ENCODE data around the gene PTPRN2.
"Not testable (repeated sequence)": the region's sequence is repeated elsewhere in the genome, so short reads cannot be mapped to it uniquely, and the experiment has no call there.

The PTPRN2 gene

DNA sequence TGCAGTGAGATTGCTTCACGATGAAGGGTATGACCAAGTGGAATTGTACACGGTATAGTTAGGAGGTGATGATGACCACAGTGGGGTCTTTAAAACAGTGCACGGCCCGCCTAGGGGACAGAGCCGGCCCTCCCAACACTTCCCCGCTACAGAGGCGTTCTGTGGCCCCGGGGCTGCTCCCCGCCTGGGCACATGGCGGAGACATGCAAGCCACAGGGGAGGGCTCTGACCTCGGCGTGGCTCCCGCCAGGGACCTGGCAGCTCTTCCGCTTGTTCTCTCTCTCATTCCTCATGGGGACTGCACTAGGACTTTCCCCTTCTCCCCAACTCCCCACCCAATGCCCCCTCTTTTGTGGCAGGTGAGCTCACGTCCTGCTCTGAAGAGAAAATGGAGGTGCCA, 857.0 kb downstream of the PTPRN2 start:
- TF ChIP-seq, protein P1, sequence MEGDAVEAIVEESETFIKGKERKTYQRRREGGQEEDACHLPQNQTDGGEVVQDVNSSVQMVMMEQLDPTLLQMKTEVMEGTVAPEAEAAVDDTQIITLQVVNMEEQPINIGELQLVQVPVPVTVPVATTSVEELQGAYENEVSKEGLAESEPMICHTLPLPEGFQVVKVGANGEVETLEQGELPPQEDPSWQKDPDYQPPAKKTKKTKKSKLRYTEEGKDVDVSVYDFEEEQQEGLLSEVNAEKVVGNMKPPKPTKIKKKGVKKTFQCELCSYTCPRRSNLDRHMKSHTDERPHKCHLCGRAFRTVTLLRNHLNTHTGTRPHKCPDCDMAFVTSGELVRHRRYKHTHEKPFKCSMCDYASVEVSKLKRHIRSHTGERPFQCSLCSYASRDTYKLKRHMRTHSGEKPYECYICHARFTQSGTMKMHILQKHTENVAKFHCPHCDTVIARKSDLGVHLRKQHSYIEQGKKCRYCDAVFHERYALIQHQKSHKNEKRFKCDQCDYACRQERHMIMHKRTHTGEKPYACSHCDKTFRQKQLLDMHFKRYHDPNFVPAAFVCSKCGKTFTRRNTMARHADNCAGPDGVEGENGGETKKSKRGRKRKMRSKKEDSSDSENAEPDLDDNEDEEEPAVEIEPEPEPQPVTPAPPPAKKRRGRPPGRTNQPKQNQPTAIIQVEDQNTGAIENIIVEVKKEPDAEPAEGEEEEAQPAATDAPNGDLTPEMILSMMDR (IDR thresholded peaks at IDR 0.05), result no peak
- TF ChIP-seq ZFX (IDR thresholded peaks at IDR 0.05; ENCODE audit: borderline replicate concordance), result no peak

DNA sequence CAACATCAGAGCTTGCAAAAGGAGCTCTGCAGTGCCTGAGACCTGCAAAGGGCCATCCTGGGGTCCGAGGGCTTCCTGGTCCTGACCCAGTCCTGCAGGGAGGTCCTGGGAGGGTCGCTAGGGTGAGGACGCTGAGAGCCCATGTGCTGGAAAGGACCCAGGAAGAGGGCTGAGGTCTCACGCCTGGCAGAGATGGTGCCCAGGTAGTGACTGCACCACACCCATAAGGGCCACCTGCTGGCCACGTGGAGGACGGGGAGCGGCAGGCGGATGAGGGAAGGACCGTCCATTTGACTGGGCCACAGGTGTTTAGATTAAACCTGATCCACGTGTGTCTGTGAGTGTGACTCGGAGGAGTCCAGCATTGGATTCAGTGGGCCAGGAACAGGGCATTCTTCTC, 858.1 kb downstream of the PTPRN2 start:
- no peak for TF ChIP-seq ZFX (IDR thresholded peaks at IDR 0.05; ENCODE audit: borderline replicate concordance)
- TF ChIP-seq, protein P1 (IDR thresholded peaks at IDR 0.05), result peak; percentile 19; the same call in 1 of the 2 replicates
- no peak overlapping the region for H3K27ac ChIP-seq

More for the DNA sequence above, 857.0 kb downstream of the PTPRN2 start:
- H3K27ac ChIP-seq, result no peak overlapping the region

DNA sequence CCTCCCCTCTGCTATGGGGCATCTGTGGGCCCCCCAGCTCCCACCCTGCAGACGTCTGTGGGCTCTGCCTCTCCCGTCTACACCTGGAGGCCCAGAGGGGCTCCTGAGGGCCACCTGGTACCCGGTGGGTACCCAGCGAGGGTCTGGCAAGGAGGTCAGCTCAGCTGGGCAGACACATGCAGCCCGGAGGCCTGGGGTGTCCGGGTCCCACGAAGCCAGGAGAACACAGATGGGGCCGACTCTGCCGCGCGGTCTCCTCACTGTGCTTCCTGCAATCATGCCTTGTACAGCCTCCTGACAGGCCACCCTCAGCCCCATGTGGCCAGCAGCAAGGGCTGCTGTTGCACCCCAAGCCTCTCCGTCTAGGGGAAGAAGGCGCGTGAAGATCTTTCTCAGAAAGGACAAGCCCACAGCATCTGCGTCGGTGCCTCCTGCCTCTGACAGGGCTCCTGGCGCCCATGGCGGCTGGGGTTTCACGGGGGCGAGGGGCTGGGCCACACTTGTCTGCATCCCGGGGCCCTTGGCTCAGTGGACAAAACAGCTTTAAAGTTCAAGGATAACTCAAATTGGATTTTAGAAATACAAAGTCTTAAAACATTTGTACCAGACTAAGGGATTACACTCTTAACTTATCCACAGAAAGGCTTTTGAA, 859.5 kb downstream of the PTPRN2 start:
- TF ChIP-seq, protein P1 (IDR thresholded peaks at IDR 0.05), result no peak
- TF ChIP-seq ZFX (IDR thresholded peaks at IDR 0.05; ENCODE audit: borderline replicate concordance), result no peak
- H3K27ac ChIP-seq, result no peak overlapping the region

DNA sequence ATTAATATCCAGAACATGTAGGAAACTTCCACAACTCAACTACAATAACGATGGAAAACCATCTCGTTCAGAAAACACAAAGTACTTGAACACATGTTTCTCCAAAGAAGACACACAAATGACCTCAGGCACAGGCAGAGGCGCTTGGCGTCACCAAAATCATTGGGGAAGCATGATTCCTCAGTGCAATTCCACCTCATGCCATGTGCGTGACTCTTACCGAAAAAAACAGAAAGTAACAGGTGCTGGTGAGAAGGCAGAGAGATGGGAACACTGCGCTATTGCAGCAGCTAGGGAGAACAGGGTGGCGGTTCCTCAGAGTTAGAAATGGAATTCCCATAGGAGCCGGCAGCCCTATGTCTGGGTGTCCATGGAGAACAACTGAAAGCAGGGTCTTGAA, 860.9 kb downstream of the PTPRN2 start:
- no peak for TF ChIP-seq ZFX (IDR thresholded peaks at IDR 0.05; ENCODE audit: borderline replicate concordance)
- TF ChIP-seq, protein P1 (IDR thresholded peaks at IDR 0.05), result no peak
- no peak overlapping the region for H3K27ac ChIP-seq

DNA sequence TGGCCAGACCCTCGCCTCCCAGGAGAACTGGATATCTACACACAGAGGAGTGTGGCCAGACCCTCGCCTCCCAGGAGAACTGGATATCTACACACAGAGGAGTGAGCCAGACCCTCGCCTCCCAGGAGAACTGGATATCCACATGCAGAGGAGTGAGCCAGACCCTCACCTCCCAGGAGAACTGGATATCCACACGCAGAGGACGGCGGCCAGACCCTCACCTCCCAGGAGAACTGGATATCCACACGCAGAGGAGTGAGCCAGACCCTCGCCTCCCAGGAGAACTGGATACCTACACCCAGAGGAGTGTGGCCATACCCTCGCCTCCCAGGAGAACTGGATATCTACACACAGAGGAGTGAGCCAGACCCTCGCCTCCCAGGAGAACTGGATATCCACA, 862.3 kb downstream of the PTPRN2 start:
- not testable (repeated sequence) for H3K27ac ChIP-seq

DNA sequence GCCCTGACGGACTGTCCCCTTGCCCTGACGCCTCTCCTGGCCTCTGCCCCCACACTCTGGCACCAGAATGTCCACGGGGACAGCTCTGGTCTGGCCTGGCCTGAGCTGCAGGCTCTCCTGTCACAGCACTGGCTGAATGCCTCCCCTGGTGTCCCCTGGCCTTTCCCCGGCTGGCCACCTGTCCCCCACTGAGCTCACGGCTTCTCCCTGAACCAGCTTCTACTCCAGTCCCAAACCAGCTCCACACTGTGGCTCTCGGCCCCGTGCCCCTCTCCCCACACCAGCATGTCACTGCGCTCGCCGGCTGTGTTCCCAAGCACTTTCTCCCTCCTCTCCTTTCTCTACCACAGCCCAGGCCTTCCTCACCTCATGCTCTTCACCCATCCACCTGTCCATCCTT, 864.4 kb downstream of the PTPRN2 start:
- TF ChIP-seq, protein P1 (IDR thresholded peaks at IDR 0.05), result no peak
- TF ChIP-seq ZFX (IDR thresholded peaks at IDR 0.05; ENCODE audit: borderline replicate concordance), result no peak
- H3K27ac ChIP-seq, result no peak overlapping the region

DNA sequence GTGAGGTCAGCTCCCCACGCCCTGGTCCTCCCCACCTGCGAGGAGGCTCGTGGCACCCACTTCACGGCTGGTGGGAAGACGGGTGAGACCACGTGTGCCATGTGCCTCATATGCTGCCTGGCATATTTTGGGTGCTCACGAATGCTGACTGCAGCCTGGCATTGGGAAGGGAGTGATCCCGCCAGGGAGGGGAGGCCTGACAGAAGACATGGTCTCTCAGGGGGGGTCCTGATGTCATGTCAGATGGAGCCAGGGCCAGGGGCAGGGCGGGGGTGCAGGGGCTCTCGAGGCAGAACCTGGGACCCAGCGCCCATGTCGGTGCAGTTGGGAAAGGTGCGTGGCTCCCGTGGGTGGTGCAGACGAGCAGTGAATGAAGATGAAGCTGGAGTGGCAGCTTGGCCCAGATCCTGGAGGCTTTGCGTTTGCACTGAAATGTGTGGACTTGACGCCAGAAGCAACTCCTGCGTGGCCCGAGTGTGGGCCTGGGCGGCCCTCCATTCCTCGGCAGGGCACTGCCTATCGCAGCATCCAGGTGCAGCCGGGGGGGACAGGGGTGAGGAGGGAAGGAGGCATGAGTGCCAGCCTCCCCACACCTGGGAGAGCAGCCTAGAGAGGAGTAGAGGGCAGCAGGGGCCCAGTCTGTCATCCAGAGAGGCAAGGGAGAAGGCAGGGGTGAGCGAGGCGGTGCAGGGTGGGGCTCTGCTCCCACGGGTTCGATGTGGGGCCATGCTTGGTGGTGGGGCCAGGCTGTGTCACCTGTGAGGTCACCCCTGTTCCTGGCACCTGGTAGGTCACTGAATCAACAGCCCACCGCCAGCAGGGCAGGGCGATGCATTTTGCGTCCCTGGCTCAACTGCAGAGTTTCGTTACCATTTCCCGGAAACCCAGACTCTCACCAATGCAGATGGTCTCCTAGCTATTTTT, 865.2 kb downstream of the PTPRN2 start:
- no peak overlapping the region for H3K27ac ChIP-seq
- TF ChIP-seq ZFX (IDR thresholded peaks at IDR 0.05; ENCODE audit: borderline replicate concordance), result no peak
- TF ChIP-seq, protein P1 (IDR thresholded peaks at IDR 0.05), result no peak
